ENCODE measurements around the gene COL9A3. TPM values are rescaled to one million over a fixed set of nuclear protein-coding genes. Genes with fewer than 3 reads are reported as not detected.

Gene COL9A3
- total and polyA plus RNA-seq, 2 of the 8 experiments (the other 6 are each of a cell fraction or from before 2014, with no cell fraction given) = 21.7 to 80.1 TPM

- Histone ChIP-seq H3K9ac (replicated peaks in 1 of 4; ENCODE audit: extremely low read depth in 1 of 4, low read depth in 3 of 4, low read length in 3 of 4) (no peak overlapping the region), H4K8ac (ENCODE audit: extremely low read depth, insufficient read depth, low read length) (no peak overlapping the region), H3K4me3 (ENCODE audit: extremely low read depth in 1 of 4, insufficient read depth in 2 of 4, low read depth in 3 of 4, low read length in 4 of 4) (no peak overlapping the region), H3K18ac (ENCODE audit: extremely low read depth, low read length) (no peak overlapping the region), H2AK5ac (ENCODE audit: low read depth, low read length) (no peak overlapping the region), H4K20me1 (replicated peaks in 1 of 2; ENCODE audit: control insufficient read depth in 1 of 2, insufficient read depth in 2 of 2, low read length in 2 of 2) (peaks cover 0 to 2% of the 10 kb centered on the region in 2 experiments), H2BK20ac (ENCODE audit: low read length) (no peak overlapping the region), H3K79me1 (ENCODE audit: low read depth, low read length) (no peaks in the 10 kb centered on the region), H3K27ac (ENCODE audit: low read depth, low read length) (no peak overlapping the region), H3K56ac (replicated peaks; ENCODE audit: insufficient read length, low read depth, low read length) (no peak overlapping the region), H3K27me3 (replicated peaks in 1 of 4; ENCODE audit: control insufficient read depth in 3 of 4, extremely low read depth in 1 of 4, insufficient read depth in 3 of 4, low read length in 3 of 4) (no peaks in the 10 kb centered on the region), H3K4ac (replicated peaks; ENCODE audit: insufficient read length, low read depth, low read length) (no peak overlapping the region), H3K4me2 (ENCODE audit: insufficient read depth in 1 of 2, low read depth in 2 of 2, low read length in 2 of 2) (no peak overlapping the region), H3K9me3 (ENCODE audit: insufficient read depth in 2 of 2, low read depth in 1 of 2, low read length in 1 of 2) (no peaks in the 10 kb centered on the region), H2BK120ac (replicated peaks; ENCODE audit: low read depth, low read length) (no peak overlapping the region), H2AFZ (ENCODE audit: low read length) (no peak overlapping the region), H3K36me3 (ENCODE audit: control insufficient read depth in 2 of 4, insufficient read depth in 4 of 4, low read length in 3 of 4) (peaks cover 0 to 22% (median 4%) of the 10 kb centered on the region in 4 experiments; a peak in 3 of 8 replicates), H4K91ac (replicated peaks; ENCODE audit: insufficient read length, low read length) (no peak overlapping the region), H3K79me2 (ENCODE audit: control insufficient read depth in 1 of 2, insufficient read depth in 2 of 2, low read length in 2 of 2) (no peaks in the 10 kb centered on the region), H3K23ac (ENCODE audit: insufficient read length) (no peak overlapping the region), H3K14ac (ENCODE audit: insufficient read length) (no peak overlapping the region), H3K23me2 (ENCODE audit: low read depth, low read length) (no peaks in the 10 kb centered on the region), H3K4me1 (replicated peaks in 1 of 4; ENCODE audit: control insufficient read depth in 3 of 4, insufficient read depth in 4 of 4, low read length in 3 of 4) (peaks cover 0 to 3% (median 0%) of the 10 kb centered on the region in 4 experiments; a peak in 3 of 7 replicates), H4K5ac (ENCODE audit: insufficient read length, low read depth, low read length) (no peak overlapping the region), H2BK5ac (ENCODE audit: low read depth, low read length) (no peak overlapping the region), H2BK12ac (ENCODE audit: low read depth, low read length) (no peak overlapping the region), H2BK15ac (ENCODE audit: low read length) (no peak overlapping the region)
- POLR2A ChIA-PET (ENCODE audit: partially characterized antibody) = interaction anchor here (0.7 to 4.0 kb wide), 7 partner anchors 9 to 30 kb away, joined by 3 to 17 read pairs (median 4); partner anchors contain the start of gene COL9A3
- CTCF ChIA-PET (ENCODE audit: partially characterized antibody) = interaction anchor here (0.6 to 1.7 kb wide), 9 partner anchors 9 to 393 kb away, joined by 3 to 6 read pairs (median 4); no protein-coding TSS in a partner anchor
- DNase-seq (ENCODE audit: low read depth in 1 of 2, low spot score in 2 of 2) (no peak), FAIRE-seq (no peak)
- WGBS, 2 experiments (ENCODE audit: extremely low coverage in 1 of 2, insufficient coverage in 1 of 2, insufficient read length in 1 of 2, insufficient replicate concordance in 2 of 2, low coverage in 1 of 2, low lambda C conversion rate in 2 of 2, missing lambda C conversion rate in 1 of 2) = 90% methylated on average over 16 of the region's 16 CpGs; no CpG with 5 or more reads in 1 of the 2 experiments
- TF ChIP-seq, protein P1, sequence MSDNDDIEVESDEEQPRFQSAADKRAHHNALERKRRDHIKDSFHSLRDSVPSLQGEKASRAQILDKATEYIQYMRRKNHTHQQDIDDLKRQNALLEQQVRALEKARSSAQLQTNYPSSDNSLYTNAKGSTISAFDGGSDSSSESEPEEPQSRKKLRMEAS (IDR thresholded peaks at IDR 0.05) = no peak
- TF ChIP-seq EZH2 (IDR thresholded peaks at IDR 0.05; ENCODE audit: low read depth, low read length, severe bottlenecking) (no peak), SP2 (IDR thresholded peaks at IDR 0.05; ENCODE audit: low read length) (no peak), POLR2A (IDR thresholded peaks at IDR 0.05; ENCODE audit: control extremely low read depth in 1 of 2, low read depth in 2 of 2, low read length in 2 of 2) (no peak), SP1 (IDR thresholded peaks at IDR 0.05; ENCODE audit: low read depth, low read length) (no peak), TCF12 (IDR thresholded peaks at IDR 0.05; ENCODE audit: low read depth, low read length) (no peak), TAF7 (optimal IDR thresholded peaks at IDR 0.05; ENCODE audit: borderline replicate concordance, low read depth, low read length) (no peak)
- TF ChIP-seq, protein P2, sequence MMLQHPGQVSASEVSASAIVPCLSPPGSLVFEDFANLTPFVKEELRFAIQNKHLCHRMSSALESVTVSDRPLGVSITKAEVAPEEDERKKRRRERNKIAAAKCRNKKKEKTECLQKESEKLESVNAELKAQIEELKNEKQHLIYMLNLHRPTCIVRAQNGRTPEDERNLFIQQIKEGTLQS (IDR thresholded peaks at IDR 0.05; ENCODE audit: insufficient read depth, low read depth, low read length) = no peak
Measured at GRCh38 chr20:62841705-62842212, 24.9 kb downstream of the COL9A3 start.

Measured in H1 (cell line).